Endometrial microvascular endothelial cells (primary cell): Measurements from ENCODE around the gene SLC13A2. TPM values are rescaled to one million over a fixed set of nuclear protein-coding genes. Genes with fewer than 3 reads are reported as not detected.
"Not testable (repeated sequence)": the region's sequence is repeated elsewhere in the genome, so short reads cannot be mapped to it uniquely, and the experiment has no call there.

Source experiments
- in situ Hi-C: cut with HindIII; loops from 2 replicates; pipeline ENCODE4 v1.10.0; 2017; ENCODE audit warnings: low sequenced_read_pairs, low pct_unique_long_range_greater_than_20kb; ENCODE audit errors: inconsistent ontology term
- total RNA-seq: library from RNA; depleted of rRNA; stranded (reverse); fragments of >200 nt; gene quantifications from one replicate; pipeline ENCODE4 v1.2.3, GENCODE V29; 2015; ENCODE audit errors: inconsistent ontology term

The SLC13A2 gene
- total RNA-seq, 1 donor from 2014 or later = not detected

GRCh38 chr17:28506763-28507487 is 33.5 kb downstream of the SLC13A2 start:
- in situ Hi-C loops = no loop called here

- in situ Hi-C loops = no loop called here
Observed at GRCh38 chr17:28507567-28508203, 34.2 kb downstream of the SLC13A2 start.

GRCh38 chr17:28508211-28508724 is 34.8 kb downstream of the SLC13A2 start:
- in situ Hi-C loops = no loop called here

- in situ Hi-C loops = no loop called here
Observed at GRCh38 chr17:28509789-28510188, 36.3 kb downstream of the SLC13A2 start.

GRCh38 chr17:28511858-28512461 is 38.5 kb downstream of the SLC13A2 start:
- in situ Hi-C loops = no loop called here

- in situ Hi-C loops = no loop called here
Observed at GRCh38 chr17:28513476-28513875, 40.0 kb downstream of the SLC13A2 start.

GRCh38 chr17:28514561-28515002 is 41.1 kb downstream of the SLC13A2 start:
- in situ Hi-C loops = no loop called here

GRCh38 chr17:28515518-28515917 is 42.1 kb downstream of the SLC13A2 start:
- in situ Hi-C loops = no loop called here

- in situ Hi-C loops = no loop called here
Observed at GRCh38 chr17:28518132-28518531, 44.7 kb downstream of the SLC13A2 start.

GRCh38 chr17:28518578-28518977 is 45.1 kb downstream of the SLC13A2 start:
- in situ Hi-C loops = no loop called here

- in situ Hi-C loops = no loop called here
Observed at GRCh38 chr17:28519236-28519635, 45.8 kb downstream of the SLC13A2 start.

GRCh38 chr17:28520687-28521086 is 47.2 kb downstream of the SLC13A2 start:
- in situ Hi-C loops = no loop called here

GRCh38 chr17:28521311-28522085 is 48.1 kb downstream of the SLC13A2 start:
- in situ Hi-C loops = no loop called here

- in situ Hi-C loops = not testable (repeated sequence)
Observed at GRCh38 chr17:28522281-28522680, 48.8 kb downstream of the SLC13A2 start.

GRCh38 chr17:28523186-28523585 is 49.7 kb downstream of the SLC13A2 start:
- in situ Hi-C loops = no loop called here

- in situ Hi-C loops = no loop called here
Observed at GRCh38 chr17:28523876-28524275, 50.4 kb downstream of the SLC13A2 start.

GRCh38 chr17:28524476-28525424 is 51.3 kb downstream of the SLC13A2 start:
- in situ Hi-C loops = no loop called here

- in situ Hi-C loops = no loop called here
Observed at GRCh38 chr17:28526381-28526780, 52.9 kb downstream of the SLC13A2 start.
